K562 (cell line): ENCODE measurements around the gene HEATR3. TPM values are rescaled to one million over a fixed set of nuclear protein-coding genes. Genes with fewer than 3 reads are reported as not detected.

Source experiments
- ARID3A ChIP-seq: IDR thresholded peaks from 2 replicates; pipeline ENCODE4 v1.6.1; 2012; ENCODE audit warnings: low read depth, low read length, improper control_type of control experiment, borderline replicate concordance
- ATF4 ChIP-seq: fragments of 450-650 bp; formaldehyde crosslinking; IDR thresholded peaks from 2 replicates; pipeline ENCODE4 v1.4.0; 2022; ENCODE audit warnings: mild to moderate bottlenecking, moderate library complexity
- ATF7 ChIP-seq: fragments of 450-650 bp; IDR thresholded peaks from 2 replicates; pipeline ENCODE4 v1.7.1; 2014; ENCODE audit warnings: mild to moderate bottlenecking, moderate library complexity
- BCL6 ChIP-seq: fragments of 250-450 bp; sonication (Bioruptor Pico); IDR thresholded peaks from 2 replicates; pipeline ENCODE4 v1.4.0; 2020
- CBX5 ChIP-seq: IDR thresholded peaks from 2 replicates; pipeline ENCODE4 v1.6.1; 2014; ENCODE audit warnings: low read depth, borderline replicate concordance
- CREB3L1 ChIP-seq: fragments of 450-650 bp; IDR thresholded peaks from 2 replicates; pipeline ENCODE4 v1.6.1; 2014; ENCODE audit warnings: low read depth, mild to moderate bottlenecking, moderate library complexity, borderline replicate concordance
- DACH1 ChIP-seq: fragments of 450-650 bp; IDR thresholded peaks from 2 replicates; pipeline ENCODE4 v1.6.1; 2018; ENCODE audit not compliant: partially characterized antibody
- HDAC3 ChIP-seq: fragments of 450-650 bp; IDR thresholded peaks from 2 replicates; pipeline ENCODE4 v1.6.1; 2018; ENCODE audit warnings: borderline replicate concordance, mild to moderate bottlenecking, moderate library complexity; ENCODE audit not compliant: partially characterized antibody
- HDGF ChIP-seq: fragments of 450-650 bp; IDR thresholded peaks from 2 replicates; pipeline ENCODE4 v1.6.1; 2016
- JUND ChIP-seq, 2 experiments: IDR thresholded peaks; 2 replicates in 1 of 2; 3 replicates in 1 of 2; pipeline ENCODE4 v1.6.1; 2011; ENCODE audit warnings: borderline replicate concordance in 2 of 2, low read depth in 2 of 2, low read length in 2 of 2, improper control_type of control experiment in 1 of 2, missing biosample characterization in 1 of 2, missing genetic modification characterization in 1 of 2, missing genetic modification reagents in 1 of 2
- KDM1A ChIP-seq, 2 experiments: fragments of 450-650 bp; IDR thresholded peaks; 2 replicates each; pipeline ENCODE4 v1.6.1; 2016; ENCODE audit warnings: mild to moderate bottlenecking in 2 of 2
- KLF16 ChIP-seq: IDR thresholded peaks from 2 replicates; pipeline ENCODE4 v1.6.1; 2016; ENCODE audit warnings: antibody characterized with exemption
- MCM5 ChIP-seq: fragments of 450-650 bp; IDR thresholded peaks from 2 replicates; pipeline ENCODE4 v1.6.1; 2016; ENCODE audit warnings: low read depth
- MTA2 ChIP-seq: fragments of 450-650 bp; IDR thresholded peaks from 2 replicates; pipeline ENCODE4 v1.6.1; 2016; ENCODE audit warnings: low read depth
- NBN ChIP-seq: fragments of 450-650 bp; IDR thresholded peaks from 2 replicates; pipeline ENCODE4 v1.6.1; 2016; ENCODE audit warnings: low read depth, mild to moderate bottlenecking
- PML ChIP-seq: IDR thresholded peaks from 2 replicates; pipeline ENCODE4 v1.6.1; 2012; ENCODE audit warnings: low read length, inconsistent platforms
- RHOXF2B ChIP-seq: fragments of 250-450 bp; sonication (Bioruptor Pico); conservative IDR thresholded peaks from 2 replicates; pipeline ENCODE4 v1.5.1; 2021
- RNF219 ChIP-seq: fragments of 250-450 bp; sonication (Bioruptor Pico); IDR thresholded peaks from 2 replicates; pipeline ENCODE4 v1.5.0; 2022; ENCODE audit warnings: mild to moderate bottlenecking
- SMAD4 ChIP-seq: fragments of 250-450 bp; sonication (Bioruptor Pico); conservative IDR thresholded peaks from 2 replicates; pipeline ENCODE4 v1.8.0; 2021; ENCODE audit warnings: inconsistent platforms, mild to moderate bottlenecking, moderate library complexity
- TAL1 ChIP-seq: fragments of 450-650 bp; IDR thresholded peaks from 2 replicates; pipeline ENCODE4 v1.6.1; 2016; ENCODE audit warnings: mild to moderate bottlenecking
- ZNF316 ChIP-seq: fragments of 450-650 bp; IDR thresholded peaks from 2 replicates; pipeline ENCODE4 v1.6.1; 2016
- ZNF395 ChIP-seq: fragments of 200-800 bp; sonication (Bioruptor generic); IDR thresholded peaks from 2 replicates; pipeline ENCODE4 v1.6.1; 2017; ENCODE audit warnings: missing genetic modification characterization, missing compliant biosample characterization
- ZNF444 ChIP-seq: fragments of 250-450 bp; sonication (Bioruptor Pico); IDR thresholded peaks from 2 replicates; pipeline ENCODE4 v1.4.0; 2020; ENCODE audit warnings: mild to moderate bottlenecking, moderate library complexity
- polyA plus RNA-seq, 8 experiments: library from polyadenylated mRNA; depleted of rRNA in 4 of 8; stranded (reverse) in 5 of 8; unstranded in 3 of 8; fragments of >200 nt; fragmentation: Nextera tagmentation in 2 of 8; fragmentation: Illumina TruSeq in 1 of 8; extraction: Ambion mirVana in 2 of 8; extraction: Trizol in 1 of 8; gene quantifications; 2 replicates each; pipeline versions ENCODE4 v1.2.1 to v1.2.3, GENCODE V29; 2011 to 2014; ENCODE audit warnings: inconsistent platforms in 1 of 8, missing spikeins in 1 of 8
- total RNA-seq, 7 experiments: library from RNA; depleted of rRNA in 6 of 7; stranded (reverse); fragments of >200 nt in 6 of 7; fragmentation: Illumina TruSeq in 2 of 7; extraction: Trizol in 2 of 7; gene quantifications; 2 replicates each; pipeline versions ENCODE4 v1.2.1 to v1.2.3, GENCODE V29; 2011 to 2021; ENCODE audit warnings: low replicate concordance in 1 of 7

Gene HEATR3
- total and polyA plus RNA-seq, 9 of the 15 experiments (the other 6 are each of a cell fraction or from before 2014, with no cell fraction given) = 1.7 to 30.2 (median 18.8) TPM

GRCh38 chr16:50071075-50071671 is 5.4 kb downstream of the HEATR3 start (continued):
- TF ChIP-seq ZNF395 (CRISPR knock-in tag) = peak; percentile 78
- no peak for TF ChIP-seq CBX5
- TF ChIP-seq TAL1 = peak; percentile 97
- peak; percentile 98 for TF ChIP-seq CREB3L1
- TF ChIP-seq HDAC3 = peak; percentile 60
- TF ChIP-seq ZNF316 = peak; percentile 77
- no peak for TF ChIP-seq RNF219 (CRISPR knock-in tag)
- peak; percentile 56; the same call in 1 of the 2 replicates for TF ChIP-seq ARID3A
- TF ChIP-seq KLF16 = peak; percentile 92
- no peak for TF ChIP-seq RHOXF2B (CRISPR knock-in tag)
- no peak for TF ChIP-seq ZNF444 (CRISPR knock-in tag)
- peak; percentile 50; the same call in 1 of the 2 replicates for TF ChIP-seq BCL6 (CRISPR knock-in tag)
- TF ChIP-seq DACH1 = peak; percentile 19
- TF ChIP-seq HDGF = no peak
- peak; percentile 95 for TF ChIP-seq MTA2
- peak; percentile 70; the same call in 1 of the 2 replicates for TF ChIP-seq SMAD4 (CRISPR knock-in tag)
- TF ChIP-seq ATF7 = peak; percentile 13; the same call in 1 of the 2 replicates
- TF ChIP-seq MCM5 = no peak
- peak; percentile 99 to 100 for TF ChIP-seq KDM1A (IDR thresholded peaks at IDR 0.05)
- TF ChIP-seq PML = peak; percentile 94
- TF ChIP-seq NBN = peak; percentile 79
- TF ChIP-seq JUND (IDR thresholded peaks at IDR 0.05; ENCODE audit: borderline replicate concordance, low read depth, low read length) = peak; percentile 60; the same call in 1 of the 2 replicates
- no peak; the same call in 1 of the 3 replicates for TF ChIP-seq JUND (tag; IDR thresholded peaks at IDR 0.05; ENCODE audit: borderline replicate concordance, low read depth, low read length)
- TF ChIP-seq ATF4 (CRISPR knock-in tag) = no peak
